ENCODE measurements around the gene ULK4.
"Not testable (repeated sequence)": the region's sequence is repeated elsewhere in the genome, so short reads cannot be mapped to it uniquely, and the experiment has no call there.

Gene ULK4

DNA sequence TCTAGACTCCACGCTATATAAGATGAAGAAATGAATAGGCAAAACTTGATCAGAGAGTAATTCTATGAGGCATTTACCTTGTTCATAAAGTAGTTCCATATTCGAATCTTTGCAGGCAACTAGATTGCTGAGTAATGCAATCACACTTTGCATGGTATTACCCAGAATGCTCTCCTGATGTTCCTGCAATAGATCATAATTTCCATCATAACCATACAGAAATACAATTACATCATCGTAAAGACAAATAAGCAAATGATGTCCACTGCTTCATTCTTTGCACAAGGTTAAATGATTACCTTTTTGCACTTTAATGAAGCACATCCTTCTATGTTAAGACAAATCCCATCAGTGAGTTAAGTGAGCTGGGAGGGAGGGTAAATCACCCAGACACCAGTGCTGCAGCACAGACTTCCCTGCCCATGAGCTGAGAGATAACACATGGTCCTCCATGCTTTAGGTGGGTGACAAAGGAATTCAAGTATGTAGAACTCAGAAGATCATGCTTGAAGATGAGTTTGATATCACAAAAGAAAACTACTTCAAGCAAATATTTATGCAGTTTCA lies 395.9 kb downstream of the ULK4 start:
- DNase-seq: no peak

DNA sequence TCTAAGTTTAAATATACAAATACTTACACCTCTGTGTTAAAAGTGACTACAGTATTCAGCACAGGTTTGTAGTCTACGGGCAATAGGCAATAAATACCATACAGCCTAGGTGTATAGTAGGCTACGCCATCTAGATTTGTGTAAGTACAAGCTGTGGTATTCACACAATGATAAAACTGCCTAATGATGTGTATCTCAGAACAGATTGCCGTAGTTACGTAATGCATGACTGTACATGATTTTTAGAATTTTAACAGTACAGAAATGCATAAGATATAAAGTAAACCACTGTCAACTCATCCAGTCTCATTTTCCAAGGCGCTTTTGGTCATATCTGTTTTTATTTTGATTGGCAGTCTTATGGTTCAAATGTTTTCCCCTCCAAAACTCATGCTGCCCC lies 396.9 kb downstream of the ULK4 start:
- no peak for DNase-seq

DNA sequence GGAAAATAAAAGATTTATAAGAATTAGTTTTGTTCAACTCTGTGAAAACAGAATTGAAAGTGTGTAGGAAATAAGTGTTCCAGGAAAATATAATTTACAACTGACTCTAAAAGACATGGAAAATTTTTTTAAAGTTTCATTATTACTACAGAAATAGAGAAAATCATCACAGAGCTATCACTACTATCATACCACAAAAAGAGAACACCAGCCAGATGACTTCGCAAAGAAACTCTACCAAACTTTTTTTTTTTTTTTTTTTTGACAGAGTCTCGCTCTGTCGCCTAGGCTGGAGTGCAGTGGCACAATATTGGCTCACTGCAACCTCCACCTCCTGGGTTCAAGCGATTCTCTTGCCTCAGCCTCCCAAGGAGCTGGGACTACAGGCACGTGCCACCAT lies 405.7 kb downstream of the ULK4 start:
- not testable (repeated sequence) for DNase-seq

DNA sequence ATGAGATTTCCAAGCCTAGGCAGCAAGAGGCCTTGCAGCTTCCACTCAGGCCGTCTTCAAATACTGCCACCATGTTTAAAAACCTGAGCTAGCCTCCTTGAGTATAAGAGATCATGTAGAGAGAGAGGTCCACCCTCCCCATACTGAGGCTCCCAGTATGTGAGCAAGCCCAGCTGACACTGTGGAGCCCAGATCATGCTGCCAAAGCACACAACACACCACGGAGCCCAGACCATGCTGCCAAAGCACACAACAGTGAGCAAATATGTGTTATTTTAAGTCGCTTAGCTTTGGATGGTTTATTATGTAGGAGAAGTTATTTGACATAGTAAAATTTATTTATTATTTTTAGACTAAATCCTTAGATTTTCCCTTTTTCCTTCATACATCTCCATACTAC lies 428.9 kb downstream of the ULK4 start:
- DNase-seq: no peak

DNA sequence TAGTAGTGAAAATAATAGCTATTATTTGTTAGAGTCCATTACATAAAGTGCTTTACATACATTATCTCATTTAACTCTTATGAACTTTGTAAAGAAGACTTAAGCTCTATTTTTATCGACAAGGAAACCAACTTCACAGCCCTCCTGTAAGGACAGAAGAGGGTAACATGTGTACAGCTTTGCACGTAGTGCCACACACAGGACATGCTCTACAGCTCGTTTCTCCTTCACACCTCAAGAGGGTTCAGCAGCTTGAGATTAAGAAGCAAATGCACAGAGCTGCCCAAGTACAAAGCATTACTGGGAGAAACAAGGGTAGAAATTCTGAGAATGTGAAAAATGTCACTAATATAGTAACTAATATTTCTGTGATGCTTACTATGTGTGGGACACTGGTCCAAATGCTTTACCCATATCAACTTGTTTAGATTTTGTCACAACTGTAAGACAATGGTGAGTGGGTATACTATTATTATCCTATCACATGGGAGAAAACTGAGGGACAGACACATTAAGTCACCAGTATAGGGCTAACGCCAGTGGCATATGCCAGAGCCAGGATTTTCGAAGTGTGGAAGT lies 434.8 kb downstream of the ULK4 start:
- no peak for DNase-seq

DNA sequence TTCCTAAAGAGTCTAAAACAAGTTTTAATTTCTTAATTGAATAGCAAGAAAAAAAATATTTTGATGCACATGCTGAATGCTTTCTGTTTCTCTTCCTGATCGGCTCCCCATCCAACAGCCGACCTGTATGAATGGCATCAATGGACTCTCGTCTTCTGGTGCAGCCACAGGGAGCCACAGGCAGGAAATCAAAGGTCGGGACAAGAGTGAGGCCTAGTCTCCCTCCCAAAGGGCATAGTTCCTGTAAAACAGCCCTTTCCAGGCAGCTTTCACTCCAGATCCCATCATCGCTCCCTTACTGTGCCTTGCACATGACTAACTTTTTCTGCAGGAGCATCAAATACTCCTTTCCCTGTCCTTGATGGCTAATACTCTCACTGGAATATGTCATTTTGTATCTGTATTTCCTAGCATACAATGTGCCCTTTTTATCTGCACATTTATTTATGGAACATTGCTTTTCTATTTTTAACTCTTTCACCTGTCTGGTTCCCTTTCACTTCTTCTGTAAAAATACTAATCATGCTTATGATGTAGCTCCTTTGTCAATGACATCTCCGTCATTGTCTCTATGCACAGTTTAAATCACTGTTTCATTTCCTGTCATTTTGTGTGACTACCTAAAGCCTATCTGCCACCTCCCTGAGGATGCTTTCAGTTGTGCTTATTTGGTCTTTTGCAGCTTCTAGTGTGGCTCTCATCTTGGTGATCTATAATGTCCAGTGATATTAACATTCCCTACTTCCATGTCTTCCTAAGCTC lies 436.4 kb downstream of the ULK4 start:
- DNase-seq: no peak

DNA sequence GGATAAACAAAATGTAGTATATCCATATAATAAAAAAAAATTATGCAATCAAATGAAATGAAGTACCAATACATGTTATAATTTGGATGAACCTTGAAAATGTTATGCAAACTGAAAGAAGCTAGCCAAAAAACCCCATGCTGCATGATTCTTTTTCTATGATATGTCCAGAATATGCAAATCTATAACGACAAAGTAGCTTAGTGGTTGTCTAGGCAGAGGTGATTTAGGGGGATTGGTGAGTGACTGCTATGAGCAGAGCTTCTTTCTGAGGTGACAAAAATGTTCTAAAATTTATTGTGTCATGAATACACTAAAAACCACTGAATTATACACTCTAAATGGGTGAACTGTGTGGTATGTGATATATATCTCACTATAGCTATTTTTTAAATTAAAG lies 438.0 kb downstream of the ULK4 start:
- DNase-seq: no peak

DNA sequence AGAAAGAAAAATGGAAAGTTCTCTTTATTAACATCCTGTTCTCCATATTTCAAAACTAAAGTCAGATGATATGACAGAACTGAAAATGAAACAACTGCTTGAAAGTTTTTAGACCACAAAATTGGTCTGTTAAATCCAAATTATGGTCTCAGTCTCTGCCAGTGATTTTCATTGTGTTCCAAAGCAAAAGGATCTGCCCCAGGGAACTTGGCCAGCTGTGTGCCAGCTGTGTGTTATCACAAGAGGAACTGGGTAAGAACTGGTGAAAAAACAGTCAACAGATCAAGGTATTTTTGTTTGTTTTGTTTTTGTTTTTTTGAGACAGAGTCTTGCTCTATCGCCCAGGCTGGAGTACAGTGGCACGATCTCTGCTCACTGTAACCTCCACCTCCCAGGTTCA lies 439.3 kb downstream of the ULK4 start:
- DNase-seq: no peak

DNA sequence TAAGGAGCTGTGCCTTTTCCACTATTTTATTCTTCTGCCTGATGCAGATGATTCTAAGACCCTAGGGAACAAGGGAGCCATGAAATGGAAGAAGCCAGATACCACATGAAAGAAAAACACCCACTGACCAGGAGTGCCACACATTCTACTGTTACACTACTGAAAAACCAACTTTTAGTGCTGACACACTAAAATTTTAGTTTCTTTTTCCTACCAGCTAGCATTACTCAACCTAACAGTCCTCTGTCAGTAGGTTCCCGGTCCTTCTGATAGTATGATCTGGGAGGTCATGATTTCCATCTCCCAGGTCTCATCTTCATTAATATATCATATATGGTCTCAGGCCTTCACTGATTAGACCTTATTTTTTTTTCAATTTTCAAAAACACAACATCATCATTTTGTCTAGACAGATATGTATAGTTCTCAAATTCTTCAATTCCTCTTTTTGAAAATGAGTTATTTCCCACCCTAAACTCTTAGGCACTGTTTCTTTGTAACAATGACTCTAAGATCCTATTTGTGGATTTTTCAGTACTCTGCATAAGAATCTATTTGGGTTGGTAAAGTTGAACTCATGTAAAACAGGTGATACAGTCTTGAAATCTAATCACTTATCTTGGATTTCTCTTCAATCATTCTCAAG lies 440.8 kb downstream of the ULK4 start:
- DNase-seq: no peak

DNA sequence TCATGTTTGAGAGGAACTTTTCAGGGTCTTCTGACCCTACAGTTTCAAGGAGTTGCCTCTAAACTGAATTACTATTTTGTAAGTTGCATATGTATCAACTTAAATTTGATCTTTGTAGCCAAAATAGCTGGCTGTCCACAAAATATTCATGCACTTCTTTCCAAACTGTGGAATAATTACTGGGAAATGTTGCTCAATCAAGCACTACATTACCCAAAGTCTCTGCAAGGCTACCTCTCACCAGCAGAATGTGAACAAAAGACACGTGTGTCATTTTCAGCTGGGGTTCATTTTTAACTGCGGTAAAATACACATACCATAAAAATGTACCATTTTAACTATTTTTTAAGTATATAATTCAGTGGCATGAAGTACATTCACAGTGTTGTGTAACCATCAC lies 442.2 kb downstream of the ULK4 start:
- DNase-seq: no peak

DNA sequence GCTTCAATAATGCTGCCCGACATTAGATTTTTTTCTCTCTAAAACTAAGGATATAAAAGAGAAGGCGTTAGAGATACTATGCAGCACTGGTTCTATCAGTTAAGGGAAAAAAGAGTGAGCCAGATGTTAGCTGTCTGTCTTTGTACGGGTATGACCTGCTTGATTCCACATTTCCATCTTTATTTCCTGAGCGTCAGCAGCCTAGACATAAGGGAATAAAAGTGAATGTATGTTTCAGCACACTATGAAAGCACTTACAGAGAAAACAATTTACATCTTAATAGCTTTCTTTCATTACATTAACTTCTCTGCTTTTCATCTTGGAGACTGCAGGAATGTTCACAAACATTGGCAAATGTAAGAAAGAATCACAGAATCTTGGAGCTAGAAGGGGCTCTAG lies 443.3 kb downstream of the ULK4 start:
- DNase-seq: no peak

DNA sequence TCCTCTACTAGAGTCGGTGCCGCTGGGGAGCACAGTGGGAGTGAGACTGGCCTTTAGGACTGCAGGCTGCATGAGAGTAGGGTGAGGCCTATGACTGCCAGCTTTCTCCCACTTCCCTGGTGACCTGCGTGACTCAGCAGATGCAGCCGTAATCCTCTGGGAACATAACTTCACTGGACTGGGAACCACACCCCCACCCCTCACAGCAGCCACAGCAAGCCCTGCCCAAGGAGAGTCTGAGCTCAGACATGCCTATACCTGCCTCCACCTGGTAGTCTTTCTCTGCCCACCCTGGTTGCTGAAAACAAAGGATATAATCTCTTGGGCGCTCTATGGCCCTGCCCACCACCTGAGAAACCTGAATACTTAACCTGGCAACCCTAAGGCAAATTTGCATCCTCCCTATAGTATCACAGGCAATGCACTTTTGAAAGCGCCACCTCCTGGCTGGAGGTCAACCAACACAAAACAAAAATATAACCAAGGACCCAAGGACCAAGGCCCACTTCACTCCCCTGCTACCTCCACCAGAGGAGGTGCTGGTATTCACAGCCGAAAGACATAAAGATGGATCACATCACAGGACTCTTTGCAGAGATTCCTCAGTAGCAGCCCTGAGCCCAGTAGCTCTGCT lies 453.7 kb downstream of the ULK4 start:
- no peak for DNase-seq

DNA sequence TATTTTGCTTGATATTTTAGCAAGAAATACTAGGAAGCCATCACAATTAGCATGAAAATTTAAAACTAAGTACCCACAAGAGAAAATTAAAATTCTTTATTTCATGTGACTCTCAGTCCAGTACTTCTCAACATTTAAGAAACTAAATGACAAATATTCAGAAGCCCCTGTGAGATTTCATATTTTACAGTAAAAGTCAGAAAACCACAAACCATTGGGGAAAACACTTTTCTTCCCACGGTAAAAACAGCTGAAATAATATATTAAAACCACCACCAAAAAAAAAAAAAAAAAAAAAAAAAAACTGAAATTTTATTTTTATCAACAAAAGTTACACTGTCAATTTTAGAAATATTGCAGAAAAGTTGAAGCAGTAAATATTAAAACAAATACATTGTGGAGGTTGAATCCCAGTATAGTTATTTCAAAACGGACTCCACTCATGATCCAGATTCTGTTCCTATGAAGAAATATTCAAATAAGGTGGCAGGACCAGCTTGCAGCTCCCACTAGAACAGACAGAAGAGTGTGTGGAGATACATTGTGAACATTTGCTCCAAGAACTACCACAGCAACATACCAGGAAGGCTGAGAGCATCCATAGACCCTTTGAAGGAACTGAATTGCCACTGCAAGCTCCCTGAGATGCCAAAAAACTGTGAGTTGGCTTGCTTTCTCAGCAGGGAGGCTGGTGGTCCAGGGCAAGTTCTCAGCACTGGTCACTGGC lies 454.4 kb downstream of the ULK4 start:
- DNase-seq: no peak

DNA sequence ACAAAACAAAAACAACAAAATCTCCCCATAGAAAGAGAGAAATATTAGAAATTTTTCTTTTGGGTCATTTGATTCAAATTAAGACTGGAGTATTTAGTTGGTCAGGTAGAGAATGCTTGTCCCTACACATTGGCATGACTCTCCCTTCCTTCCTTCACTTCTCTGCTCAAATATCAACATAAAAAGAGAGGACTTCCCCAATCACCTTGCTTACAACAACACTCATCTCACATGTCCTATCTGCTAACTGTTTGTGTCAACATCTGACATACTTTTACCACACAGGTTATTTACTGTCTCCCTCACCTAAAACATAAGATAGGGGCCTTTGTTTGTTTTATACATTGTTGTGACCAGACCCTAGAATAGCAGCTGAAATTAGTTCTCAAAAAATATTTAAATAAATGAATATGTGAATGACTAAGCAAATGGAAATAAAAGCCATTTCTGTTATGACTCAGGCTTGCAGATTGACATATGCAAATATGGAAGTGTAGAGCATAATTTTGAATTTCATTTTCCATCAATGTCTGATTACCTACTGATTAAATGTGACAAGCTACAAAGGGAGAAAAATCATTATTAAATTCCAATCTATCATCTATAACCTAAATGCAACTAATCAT lies 457.8 kb downstream of the ULK4 start:
- DNase-seq: no peak

DNA sequence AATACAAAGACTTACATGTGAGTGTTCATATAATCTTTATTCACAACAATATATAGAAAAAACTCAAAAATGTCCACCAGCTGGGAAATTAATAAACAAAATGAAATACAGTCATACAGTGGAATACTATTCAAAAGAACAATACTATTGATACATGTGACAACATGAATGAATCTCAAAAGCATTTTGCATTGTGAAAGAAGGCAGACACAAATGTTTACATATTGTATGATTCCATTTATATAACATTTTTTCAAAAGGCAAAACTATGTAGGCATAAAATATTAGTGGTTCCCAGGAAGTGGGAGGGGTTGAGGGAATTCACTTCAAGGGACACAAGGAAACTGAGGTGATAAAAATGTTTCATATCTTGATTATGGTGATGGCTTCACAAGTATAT lies 459.4 kb downstream of the ULK4 start:
- DNase-seq: no peak

DNA sequence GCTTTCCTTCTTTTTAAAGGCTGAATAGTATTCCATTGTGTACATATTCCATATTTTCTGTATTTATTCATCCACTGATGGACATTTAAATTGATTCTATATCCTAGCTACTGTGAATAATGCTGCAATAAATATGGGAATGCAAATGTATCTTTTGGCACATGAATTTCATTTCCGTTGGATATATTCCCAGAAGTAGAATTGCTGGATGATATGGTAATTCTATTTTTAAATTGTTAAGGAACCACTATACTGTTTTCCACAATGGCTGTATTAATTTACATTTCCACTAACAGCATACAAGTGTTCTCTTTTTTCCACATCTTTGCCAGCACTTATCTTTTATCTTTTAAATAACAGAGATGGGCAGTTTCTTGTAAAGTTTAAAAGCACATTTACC lies 459.9 kb downstream of the ULK4 start:
- no peak for DNase-seq

DNA sequence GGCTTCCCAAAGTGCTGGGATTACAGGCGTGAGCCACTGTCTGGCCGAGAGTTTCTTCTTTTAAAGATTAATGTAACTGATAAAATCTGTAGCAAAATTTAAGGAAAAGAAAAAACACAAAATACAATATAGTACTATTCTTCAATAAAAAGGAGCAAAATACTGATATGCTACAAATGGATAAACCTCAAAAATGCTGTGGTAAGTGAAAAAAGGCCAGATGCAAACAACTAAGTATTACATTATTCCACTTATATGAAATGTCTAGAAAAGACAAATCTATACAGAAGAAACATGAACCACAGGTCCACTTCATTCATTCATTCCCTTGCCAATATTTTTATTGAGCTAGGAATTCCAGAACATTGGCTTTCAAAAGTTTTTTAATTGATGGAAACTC lies 463.1 kb downstream of the ULK4 start:
- DNase-seq: no peak

DNA sequence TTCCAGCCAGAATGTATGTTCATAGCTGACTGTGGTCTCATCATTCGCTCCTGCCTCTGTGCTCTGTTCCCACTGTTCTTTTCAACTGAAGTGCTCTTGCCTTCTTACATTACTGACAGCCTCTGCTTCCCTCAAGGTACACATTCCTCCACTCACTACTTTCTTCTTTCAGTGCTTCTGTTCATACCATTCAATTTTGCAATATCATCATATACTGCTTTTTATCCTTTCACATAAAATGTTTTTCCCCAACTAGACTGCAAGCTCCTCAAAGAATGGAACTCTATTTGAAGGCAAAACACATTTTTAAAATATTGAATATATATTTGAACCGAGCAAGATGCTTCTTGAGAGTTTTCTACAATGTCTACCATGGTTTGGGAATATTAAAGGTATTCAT lies 471.5 kb downstream of the ULK4 start:
- no peak for DNase-seq

DNA sequence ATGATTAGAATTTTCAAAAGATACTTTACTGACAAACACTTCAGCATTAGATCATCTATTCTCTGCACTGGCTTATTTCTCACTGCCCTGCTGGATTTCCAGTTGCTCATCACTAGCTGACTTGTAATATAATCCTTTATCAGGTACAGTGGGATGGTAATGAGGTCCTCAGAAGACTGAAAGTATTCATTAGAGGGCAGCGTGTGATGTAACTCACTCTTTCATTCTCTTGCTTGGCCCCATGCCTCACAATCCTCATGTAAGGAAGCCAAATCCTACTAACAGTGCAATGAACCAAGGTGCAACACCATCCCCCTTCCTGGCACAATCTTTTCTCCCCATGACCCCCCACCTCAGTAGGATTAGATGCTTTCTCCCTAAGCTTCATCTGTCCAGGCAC lies 472.7 kb downstream of the ULK4 start:
- DNase-seq: no peak

DNA sequence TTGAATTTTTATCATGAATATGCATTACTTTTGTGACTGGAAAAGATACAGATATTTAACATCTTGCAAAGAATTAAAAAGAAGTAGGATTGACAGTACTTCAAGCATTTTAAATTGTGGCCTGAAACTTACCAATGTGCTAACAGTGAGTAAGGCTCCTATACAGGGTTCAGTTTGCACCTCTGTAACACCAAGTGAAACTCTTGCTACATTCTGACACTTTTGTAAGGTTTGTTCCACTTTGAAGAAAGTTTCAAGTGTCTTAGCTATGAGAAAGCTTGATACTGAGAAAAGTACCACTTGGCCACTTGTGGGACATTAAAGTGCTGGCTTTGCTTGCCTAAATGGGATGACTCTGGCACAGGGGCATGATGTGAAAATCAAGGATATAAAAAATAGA lies 473.4 kb downstream of the ULK4 start:
- DNase-seq: no peak

DNA sequence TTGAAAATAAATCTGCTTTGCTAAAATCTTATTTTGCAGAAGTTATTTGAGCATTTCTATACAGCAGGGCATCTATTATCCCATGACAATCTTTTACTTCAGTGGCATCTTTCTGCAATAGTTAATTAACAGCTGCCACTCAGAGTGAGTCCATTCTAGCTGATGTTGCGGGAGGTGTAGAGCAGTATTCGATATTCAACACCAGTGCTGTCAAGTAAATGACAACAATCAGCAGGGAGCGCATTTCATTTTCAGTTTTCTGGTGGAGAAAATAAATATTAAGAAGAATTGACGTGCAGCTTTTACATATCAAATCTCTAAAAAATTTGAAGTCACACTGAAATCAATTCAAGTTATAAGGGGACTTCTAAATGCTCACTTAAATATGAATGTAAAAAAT lies 476.4 kb downstream of the ULK4 start:
- DNase-seq: no peak

DNA sequence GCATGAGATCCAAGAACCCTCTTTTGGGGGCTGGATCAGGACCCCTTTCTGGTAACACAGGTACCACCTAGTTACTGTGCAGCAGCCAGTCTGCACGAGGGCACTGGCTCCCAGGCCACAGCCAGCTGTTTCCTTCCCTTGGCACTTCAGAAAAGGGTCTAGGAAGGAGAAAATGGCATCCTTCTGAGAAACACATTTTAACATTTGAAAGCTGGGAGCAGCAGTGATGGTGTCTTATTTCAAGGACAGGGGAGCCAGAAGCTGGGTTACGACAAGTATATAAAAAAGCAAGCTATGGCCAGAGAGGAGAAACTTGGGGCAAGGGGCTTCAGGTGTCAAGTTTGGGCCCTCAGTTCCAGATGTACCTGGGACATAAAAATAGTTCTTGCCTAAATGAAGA lies 479.8 kb downstream of the ULK4 start:
- no peak for DNase-seq

DNA sequence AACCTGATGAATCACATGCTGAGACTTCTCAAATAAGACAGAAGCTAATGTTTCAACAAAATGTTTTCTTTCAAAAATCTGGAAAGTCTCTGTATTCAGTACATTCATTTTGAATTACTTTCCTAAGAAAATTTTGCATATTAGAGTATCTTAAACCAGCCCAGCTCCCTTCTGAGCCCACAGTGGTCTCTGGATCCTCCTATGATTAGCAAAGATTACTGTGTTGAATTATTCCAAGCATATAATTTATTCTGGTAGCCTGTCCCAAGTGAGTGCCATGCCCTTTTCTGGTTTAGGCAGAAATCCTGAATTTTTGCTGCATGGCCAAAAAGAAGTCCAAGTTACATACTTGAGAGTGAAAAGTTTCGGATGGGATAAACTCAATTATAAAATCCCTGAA lies 483.6 kb downstream of the ULK4 start:
- no peak for DNase-seq
